ENCODE data around the gene FHOD3.

GRCh38 chr18:36309436-36310391, 12.2 kb downstream of the FHOD3 start:
- TF ChIP-seq RAD21 (IDR thresholded peaks at IDR 0.05; ENCODE audit: low read length) (peak; percentile 28; the same call in 1 of the 2 replicates), MAFK (IDR thresholded peaks at IDR 0.05; ENCODE audit: low read depth, low read length) (no peak), CTCF (conservative IDR thresholded peaks at IDR 0.05; ENCODE audit: low read depth, low read length) (no peak), POLR2A (IDR thresholded peaks at IDR 0.05; ENCODE audit: low read depth, low read length) (no peak), RCOR1 (IDR thresholded peaks at IDR 0.05; ENCODE audit: insufficient replicate concordance, low read length) (peak; percentile 29), MXI1 (IDR thresholded peaks at IDR 0.05; ENCODE audit: borderline replicate concordance, low read depth, low read length) (peak; percentile 67; the same call in 1 of the 2 replicates), CHD1 (IDR thresholded peaks at IDR 0.05; ENCODE audit: low read depth, low read length) (no peak), BHLHE40 (IDR thresholded peaks at IDR 0.05; ENCODE audit: low read depth, low read length) (0 out of 2 replicates have a peak, but pooled peaks have one; percentile 32)

Data from IMR-90 (cell line).